H9 (cell line): ENCODE measurements around the gene CDKN2AIPNL. TPM values are rescaled to one million over a fixed set of nuclear protein-coding genes. Genes with fewer than 3 reads are reported as not detected.
A peak's percentile ranks its signal among the peaks of the same experiment; 100 is the strongest.
"Not testable (repeated sequence)": the region's sequence is repeated elsewhere in the genome, so short reads cannot be mapped to it uniquely, and the experiment has no call there.

Experiments
- DNase-seq: peaks from one replicate; pipeline ENCODE4 v3.0.0-alpha.2; 2017
- H2AFZ ChIP-seq: one replicate; pipeline ENCODE4 v1.6.1; 2013; ENCODE audit warnings: mild to moderate bottlenecking, low read length, control low read depth, moderate library complexity
- H2AK5ac ChIP-seq: 2 replicates; pipeline ENCODE4 v1.6.1; 2013; ENCODE audit warnings: low read length, control low read depth, mixed read lengths; ENCODE audit not compliant: insufficient read length
- H2BK120ac ChIP-seq: one replicate; pipeline ENCODE4 v1.6.1; 2013; ENCODE audit warnings: low read depth, mild to moderate bottlenecking, low read length, control low read depth, inconsistent platforms; ENCODE audit not compliant: poor library complexity, severe bottlenecking
- H2BK12ac ChIP-seq: 2 replicates; pipeline ENCODE4 v1.6.1; 2013; ENCODE audit warnings: low read length, control low read depth, mixed read lengths, low read depth; ENCODE audit not compliant: insufficient read length
- H2BK15ac ChIP-seq: 2 replicates; pipeline ENCODE4 v1.6.1; 2013; ENCODE audit warnings: low read depth, low read length, control low read depth
- H2BK20ac ChIP-seq: one replicate; pipeline ENCODE4 v1.6.1; 2013; ENCODE audit warnings: low read depth, mild to moderate bottlenecking, low read length, control low read depth, inconsistent platforms; ENCODE audit not compliant: poor library complexity, severe bottlenecking
- H2BK5ac ChIP-seq: 2 replicates; pipeline ENCODE4 v1.6.1; 2013; ENCODE audit warnings: low read length, control low read depth, mixed read lengths; ENCODE audit not compliant: insufficient read length
- H3K14ac ChIP-seq: 2 replicates; pipeline ENCODE4 v1.6.1; 2013; ENCODE audit warnings: low read length, control low read depth; ENCODE audit not compliant: insufficient read depth
- H3K18ac ChIP-seq: 2 replicates; pipeline ENCODE4 v1.6.1; 2013; ENCODE audit warnings: low read depth, mild to moderate bottlenecking, mixed read lengths, low read length, control low read depth; ENCODE audit not compliant: insufficient read length
- H3K23ac ChIP-seq: 2 replicates; pipeline ENCODE4 v1.6.1; 2013; ENCODE audit warnings: low read length, control low read depth, mixed read lengths, low read depth; ENCODE audit not compliant: insufficient read length
- H3K23me2 ChIP-seq: 2 replicates; pipeline ENCODE4 v1.6.1; 2013; ENCODE audit warnings: low read depth, mild to moderate bottlenecking, mixed read lengths, low read length, control low read depth; ENCODE audit not compliant: insufficient read length, poor library complexity, severe bottlenecking
- H3K27ac ChIP-seq: 2 replicates; pipeline ENCODE4 v1.5.1; 2013; ENCODE audit warnings: low read length, control low read depth, mixed read lengths, low read depth; ENCODE audit not compliant: insufficient read length
- H3K27me3 ChIP-seq: 2 replicates; pipeline ENCODE4 v1.6.1; 2013; ENCODE audit warnings: low read length, control low read depth, inconsistent platforms; ENCODE audit not compliant: insufficient read depth
- H3K4ac ChIP-seq: 2 replicates; pipeline ENCODE4 v1.6.1; 2013; ENCODE audit warnings: low read depth, mild to moderate bottlenecking, control low read depth, inconsistent platforms, low read length, moderate library complexity
- H3K4me1 ChIP-seq: 2 replicates; pipeline ENCODE4 v1.6.1; 2013; ENCODE audit warnings: low read length, control low read depth, inconsistent platforms; ENCODE audit not compliant: insufficient read depth
- H3K4me2 ChIP-seq: 2 replicates; pipeline ENCODE4 v1.6.1; 2013; ENCODE audit warnings: low read length, control low read depth, mixed read lengths; ENCODE audit not compliant: insufficient read length, insufficient read depth
- H3K56ac ChIP-seq: 2 replicates; pipeline ENCODE4 v1.6.1; 2013; ENCODE audit warnings: low read depth, mild to moderate bottlenecking, mixed read lengths, low read length, control low read depth; ENCODE audit not compliant: insufficient read length
- H3K79me1 ChIP-seq: 2 replicates; pipeline ENCODE4 v1.6.1; 2013; ENCODE audit warnings: low read depth, mild to moderate bottlenecking, moderate library complexity, low read length, control low read depth, inconsistent platforms; ENCODE audit not compliant: insufficient read depth, poor library complexity, severe bottlenecking
- H3K79me2 ChIP-seq: 2 replicates; pipeline ENCODE4 v1.6.1; 2013; ENCODE audit warnings: low read length, control low read depth, inconsistent platforms; ENCODE audit not compliant: insufficient read depth
- H3K9ac ChIP-seq: 2 replicates; pipeline ENCODE4 v1.6.1; 2013; ENCODE audit warnings: low read length, control low read depth, mixed read lengths; ENCODE audit not compliant: insufficient read length; ENCODE audit errors: extremely low read depth
- H3K9me3 ChIP-seq: one replicate; pipeline ENCODE4 v1.6.1; 2013; ENCODE audit warnings: low read depth, low read length, inconsistent platforms; ENCODE audit not compliant: control insufficient read depth
- H3T11ph ChIP-seq: one replicate; pipeline ENCODE4 v1.6.1; 2013; ENCODE audit warnings: mild to moderate bottlenecking, low read length, control low read depth, inconsistent platforms
- H4K20me1 ChIP-seq: one replicate; pipeline ENCODE4 v1.6.1; 2013; ENCODE audit not compliant: control insufficient read depth, insufficient read length, insufficient read depth
- H4K5ac ChIP-seq: 2 replicates; pipeline ENCODE4 v1.6.1; 2013; ENCODE audit warnings: low read depth, mild to moderate bottlenecking, mixed read lengths, low read length, control low read depth; ENCODE audit not compliant: insufficient read length
- H4K8ac ChIP-seq: replicated peaks from 2 replicates; pipeline ENCODE4 v1.6.1; 2013; ENCODE audit warnings: low read length, control low read depth, mixed read lengths, low read depth; ENCODE audit not compliant: insufficient read length
- H4K91ac ChIP-seq: 2 replicates; pipeline ENCODE4 v1.6.1; 2013; ENCODE audit warnings: low read depth, mild to moderate bottlenecking, moderate library complexity, mixed read lengths, low read length, control low read depth; ENCODE audit not compliant: insufficient read length
- H3K27ac Mint-ChIP-seq, 3 experiments: 2 replicates in 2 of 3; 3 replicates in 1 of 3; pipeline ENCODE4 v1.8.0; 2020 to 2021; ENCODE audit warnings: mixed read lengths in 3 of 3, mild to moderate bottlenecking in 1 of 3, moderate library complexity in 1 of 3
- H3K27me3 Mint-ChIP-seq: 2 replicates; pipeline ENCODE4 v1.8.0; 2021; ENCODE audit warnings: low read depth, mild to moderate bottlenecking, moderate library complexity, mixed read lengths
- H3K36me3 Mint-ChIP-seq, 3 experiments: 2 replicates in 2 of 3; 3 replicates in 1 of 3; pipeline ENCODE4 v1.8.0; 2020 to 2021; ENCODE audit warnings: low read depth in 3 of 3, mixed read lengths in 3 of 3; ENCODE audit not compliant: insufficient read depth in 1 of 3
- H3K4me1 Mint-ChIP-seq, 2 experiments: 2 replicates each; pipeline ENCODE4 v1.8.0; 2020; ENCODE audit warnings: mixed read lengths in 2 of 2
- H3K4me3 Mint-ChIP-seq, 2 experiments: 2 replicates in 1 of 2; 3 replicates in 1 of 2; pipeline ENCODE4 v1.8.0; 2020 to 2021; ENCODE audit warnings: mild to moderate bottlenecking in 2 of 2, mixed read lengths in 2 of 2, moderate library complexity in 1 of 2
- H3K9me3 Mint-ChIP-seq, 2 experiments: 2 replicates in 1 of 2; 3 replicates in 1 of 2; pipeline ENCODE4 v1.8.0; 2020; ENCODE audit warnings: mild to moderate bottlenecking in 2 of 2, mixed read lengths in 2 of 2, moderate library complexity in 1 of 2
- WGBS: extraction: QIAGEN DNeasy Blood & Tissue Kit; methylation state at CpG from one replicate; pipeline ENCODE4 v1.1.7; 2013; ENCODE audit warnings: missing lambda C conversion rate, low lambda C conversion rate, mixed read lengths; ENCODE audit not compliant: insufficient read length; ENCODE audit errors: extremely low coverage; 5-methylcytosine and 5-hydroxymethylcytosine counted together
- total RNA-seq: library from RNA; stranded (reverse); gene quantifications from 2 replicates; pipeline ENCODE4 v1.2.1, GENCODE V29; 2021
- TF ChIP-seq, protein P1 (sequence below): fragments of 200-600 bp; sonication (generic); conservative IDR thresholded peaks from 3 replicates; pipeline ENCODE4 v1.8.0; 2021; ENCODE audit warnings: antibody characterized with exemption, mild to moderate bottlenecking

CDKN2AIPNL gene
- total RNA-seq, 1 experiment from 2014 or later = 60.0 TPM

DNA sequence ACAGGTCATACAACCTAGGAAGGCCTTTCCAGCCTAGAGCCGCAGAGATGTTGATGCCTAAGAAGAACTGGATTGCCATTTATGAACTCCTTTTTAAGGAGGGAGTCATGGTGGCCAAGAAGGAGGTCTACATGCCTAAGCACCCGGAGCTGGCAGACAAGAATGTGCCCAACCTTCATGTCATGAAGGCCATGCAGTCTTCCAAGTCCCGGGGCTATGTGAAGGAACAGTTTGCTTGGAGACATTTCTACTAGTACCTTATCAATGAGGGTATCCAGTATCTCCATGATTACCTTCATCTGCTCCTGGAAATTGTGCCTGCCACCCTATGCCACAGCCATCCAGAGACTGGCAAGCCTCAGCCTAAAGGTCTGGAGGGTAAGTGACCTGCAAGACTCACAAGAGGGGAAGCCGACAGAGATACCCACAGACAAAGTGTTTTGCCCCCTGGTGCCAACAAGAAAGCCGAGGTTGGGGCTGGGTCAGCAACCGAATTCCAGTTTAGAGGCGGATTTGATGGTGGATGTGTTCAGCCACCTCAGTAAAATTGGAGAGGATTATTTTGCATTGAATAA lies 11.2 kb upstream of the CDKN2AIPNL start:
- Histone ChIP-seq H3K14ac (no peak overlapping the region), H3K4me1 (peaks cover 4% of the 10 kb centered on the region; the same call in 1 of the 2 replicates), H3K79me2 (no peaks in the 10 kb centered on the region), H3T11ph (no peak overlapping the region), H4K5ac (no peak overlapping the region), H3K4ac (no peak overlapping the region), H4K20me1 (no peaks in the 10 kb centered on the region), H2BK15ac (no peak overlapping the region), H3K4me2 (no peak overlapping the region), H3K23ac (no peak overlapping the region), H2BK20ac (peak overlapping the region; percentile 26), H3K9me3 (no peaks in the 10 kb centered on the region), H3K79me1 (no peaks in the 10 kb centered on the region), H2BK120ac (no peak overlapping the region), H4K8ac (no peak overlapping the region), H4K91ac (no peak overlapping the region), H2AFZ (no peak overlapping the region), H3K56ac (no peak overlapping the region), H3K18ac (no peak overlapping the region), H2AK5ac (no peak overlapping the region), H2BK12ac (no peak overlapping the region), H3K23me2 (no peaks in the 10 kb centered on the region), H3K9ac (no peak overlapping the region), H3K27me3 (no peaks in the 10 kb centered on the region), H3K27ac (no peak overlapping the region), H2BK5ac (no peak overlapping the region)
- H3K36me3 Mint-ChIP-seq = peaks cover 0 to 2% (median 0%) of the 10 kb centered on the region in 3 experiments; a peak in 3 of 7 replicates
- WGBS = no CpG with 5 or more reads among the region's 7 CpGs
- H3K4me3 Mint-ChIP-seq = no peak overlapping the region
- H3K4me1 Mint-ChIP-seq = peaks cover 14 to 15% of the 10 kb centered on the region in 2 experiments
- TF ChIP-seq, protein P1, sequence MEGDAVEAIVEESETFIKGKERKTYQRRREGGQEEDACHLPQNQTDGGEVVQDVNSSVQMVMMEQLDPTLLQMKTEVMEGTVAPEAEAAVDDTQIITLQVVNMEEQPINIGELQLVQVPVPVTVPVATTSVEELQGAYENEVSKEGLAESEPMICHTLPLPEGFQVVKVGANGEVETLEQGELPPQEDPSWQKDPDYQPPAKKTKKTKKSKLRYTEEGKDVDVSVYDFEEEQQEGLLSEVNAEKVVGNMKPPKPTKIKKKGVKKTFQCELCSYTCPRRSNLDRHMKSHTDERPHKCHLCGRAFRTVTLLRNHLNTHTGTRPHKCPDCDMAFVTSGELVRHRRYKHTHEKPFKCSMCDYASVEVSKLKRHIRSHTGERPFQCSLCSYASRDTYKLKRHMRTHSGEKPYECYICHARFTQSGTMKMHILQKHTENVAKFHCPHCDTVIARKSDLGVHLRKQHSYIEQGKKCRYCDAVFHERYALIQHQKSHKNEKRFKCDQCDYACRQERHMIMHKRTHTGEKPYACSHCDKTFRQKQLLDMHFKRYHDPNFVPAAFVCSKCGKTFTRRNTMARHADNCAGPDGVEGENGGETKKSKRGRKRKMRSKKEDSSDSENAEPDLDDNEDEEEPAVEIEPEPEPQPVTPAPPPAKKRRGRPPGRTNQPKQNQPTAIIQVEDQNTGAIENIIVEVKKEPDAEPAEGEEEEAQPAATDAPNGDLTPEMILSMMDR = no peak
- no peak overlapping the region for H3K27ac Mint-ChIP-seq
- no peaks in the 10 kb centered on the region for H3K27me3 Mint-ChIP-seq
- DNase-seq = no peak
- peaks cover 2 to 9% of the 10 kb centered on the region in 2 experiments; a peak in 4 of 5 replicates for H3K9me3 Mint-ChIP-seq

DNA sequence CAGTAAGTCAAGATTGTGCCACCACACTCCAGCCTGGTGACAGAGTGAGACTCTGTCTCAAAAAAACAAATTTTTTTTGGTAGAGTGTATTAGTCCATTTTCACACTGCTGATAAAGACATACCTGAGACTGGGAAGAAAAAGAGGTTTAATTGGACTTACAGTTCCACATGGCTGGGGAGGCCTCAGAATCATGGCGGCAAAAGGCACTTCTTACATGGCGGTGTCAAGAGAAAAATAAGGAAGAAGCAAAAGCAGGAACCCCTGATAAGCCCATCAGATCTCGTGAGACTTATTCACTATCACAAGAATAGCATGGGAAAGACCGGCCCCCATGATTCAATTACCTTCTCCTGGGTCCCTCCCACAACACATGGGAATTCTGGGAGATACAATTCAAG lies 9.4 kb upstream of the CDKN2AIPNL start:
- H3K4ac ChIP-seq, H3K18ac ChIP-seq, H3K14ac ChIP-seq, H3K9me3 ChIP-seq, H3K23me2 ChIP-seq, H3K4me1 ChIP-seq, H3K56ac ChIP-seq, H2BK20ac ChIP-seq, H4K91ac ChIP-seq, H3K23ac ChIP-seq, H3K27me3 Mint-ChIP-seq, DNase-seq, H2AK5ac ChIP-seq, H4K8ac ChIP-seq, H2BK120ac ChIP-seq, H3K9me3 Mint-ChIP-seq, H2BK5ac ChIP-seq, H4K5ac ChIP-seq, H3K4me2 ChIP-seq, H2AFZ ChIP-seq, H3K79me1 ChIP-seq, H3K4me1 Mint-ChIP-seq, H3T11ph ChIP-seq, H3K4me3 Mint-ChIP-seq, H3K27ac ChIP-seq, H2BK12ac ChIP-seq, H3K27me3 ChIP-seq, H4K20me1 ChIP-seq, H3K36me3 Mint-ChIP-seq, H3K79me2 ChIP-seq, H2BK15ac ChIP-seq, H3K9ac ChIP-seq: not testable (repeated sequence)
- no CpG with 5 or more reads among the region's 4 CpGs for WGBS
- peak overlapping the region in 1 of 3 experiments; percentile 3; a peak in 1 of 7 replicates for H3K27ac Mint-ChIP-seq
